A549 (cell line): ENCODE measurements around the gene ZNF750.

ENCODE experiments used
- EHF ChIP-seq: fragments of 250-450 bp; sonication (Bioruptor Pico); IDR thresholded peaks from 2 replicates; pipeline ENCODE4 v1.5.0; 2020; ENCODE audit warnings: mild to moderate bottlenecking
- FOXS1 ChIP-seq: fragments of 250-450 bp; sonication (Bioruptor Pico); IDR thresholded peaks from 2 replicates; pipeline ENCODE4 v1.5.0; 2020; ENCODE audit warnings: mild to moderate bottlenecking, moderate library complexity
- HDAC2 ChIP-seq: fragments of 200-600 bp; sonication (generic); IDR thresholded peaks from 2 replicates; pipeline ENCODE4 v1.6.1; 2016
- POLR2A ChIP-seq: IDR thresholded peaks from 2 replicates; pipeline ENCODE4 v1.6.1; 2012; ENCODE audit warnings: mild to moderate bottlenecking, low read length
- ZFP36 ChIP-seq: fragments of 450-650 bp; IDR thresholded peaks from 2 replicates; pipeline ENCODE4 v1.6.1; 2014; ENCODE audit warnings: borderline replicate concordance; ENCODE audit not compliant: partially characterized antibody
- TF ChIP-seq, protein P1 (sequence below): fragments of >200 bp; sonication (Bioruptor Twin); formaldehyde crosslinking; IDR thresholded peaks from 3 replicates; pipeline ENCODE4 v1.5.1; 2016
- TF ChIP-seq, protein P2 (sequence below): fragments of 200-600 bp; sonication (generic); IDR thresholded peaks from 2 replicates; pipeline ENCODE4 v1.6.1; 2016; ENCODE audit warnings: antibody characterized with exemption, mild to moderate bottlenecking, moderate library complexity
- TF ChIP-seq, protein P3 (sequence below): IDR thresholded peaks from 2 replicates; pipeline ENCODE4 v1.6.1; 2012
- TF ChIP-seq, protein P4 (sequence below): fragments of 150-350 bp; IDR thresholded peaks from 2 replicates; pipeline ENCODE4 v1.6.1; 2014; ENCODE audit warnings: low read depth, mild to moderate bottlenecking, low read length

DNA sequence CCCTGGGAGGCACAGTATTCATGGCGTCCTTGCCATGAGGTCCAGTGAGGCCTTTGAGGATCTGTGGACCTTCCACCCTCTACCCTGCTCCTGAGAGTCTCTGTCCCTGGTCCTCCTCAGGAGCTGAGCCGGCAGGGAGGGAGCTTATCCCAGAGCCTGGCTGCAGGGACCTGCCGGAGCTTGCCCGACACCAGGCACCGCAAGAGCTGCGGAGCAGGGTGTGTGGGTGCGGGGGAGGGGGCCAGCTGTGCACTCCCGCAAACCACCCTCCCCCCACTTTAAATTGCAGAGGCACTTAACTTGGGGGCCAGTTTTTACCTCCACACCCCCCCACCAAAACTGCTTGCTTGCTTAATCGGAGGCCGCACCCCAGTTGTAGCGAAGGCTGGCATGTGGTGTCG lies 609 bp upstream of the ZNF750 start:
- TF ChIP-seq ZFP36 = no peak
- TF ChIP-seq, protein P1, sequence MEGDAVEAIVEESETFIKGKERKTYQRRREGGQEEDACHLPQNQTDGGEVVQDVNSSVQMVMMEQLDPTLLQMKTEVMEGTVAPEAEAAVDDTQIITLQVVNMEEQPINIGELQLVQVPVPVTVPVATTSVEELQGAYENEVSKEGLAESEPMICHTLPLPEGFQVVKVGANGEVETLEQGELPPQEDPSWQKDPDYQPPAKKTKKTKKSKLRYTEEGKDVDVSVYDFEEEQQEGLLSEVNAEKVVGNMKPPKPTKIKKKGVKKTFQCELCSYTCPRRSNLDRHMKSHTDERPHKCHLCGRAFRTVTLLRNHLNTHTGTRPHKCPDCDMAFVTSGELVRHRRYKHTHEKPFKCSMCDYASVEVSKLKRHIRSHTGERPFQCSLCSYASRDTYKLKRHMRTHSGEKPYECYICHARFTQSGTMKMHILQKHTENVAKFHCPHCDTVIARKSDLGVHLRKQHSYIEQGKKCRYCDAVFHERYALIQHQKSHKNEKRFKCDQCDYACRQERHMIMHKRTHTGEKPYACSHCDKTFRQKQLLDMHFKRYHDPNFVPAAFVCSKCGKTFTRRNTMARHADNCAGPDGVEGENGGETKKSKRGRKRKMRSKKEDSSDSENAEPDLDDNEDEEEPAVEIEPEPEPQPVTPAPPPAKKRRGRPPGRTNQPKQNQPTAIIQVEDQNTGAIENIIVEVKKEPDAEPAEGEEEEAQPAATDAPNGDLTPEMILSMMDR = no peak
- TF ChIP-seq, protein P2, sequence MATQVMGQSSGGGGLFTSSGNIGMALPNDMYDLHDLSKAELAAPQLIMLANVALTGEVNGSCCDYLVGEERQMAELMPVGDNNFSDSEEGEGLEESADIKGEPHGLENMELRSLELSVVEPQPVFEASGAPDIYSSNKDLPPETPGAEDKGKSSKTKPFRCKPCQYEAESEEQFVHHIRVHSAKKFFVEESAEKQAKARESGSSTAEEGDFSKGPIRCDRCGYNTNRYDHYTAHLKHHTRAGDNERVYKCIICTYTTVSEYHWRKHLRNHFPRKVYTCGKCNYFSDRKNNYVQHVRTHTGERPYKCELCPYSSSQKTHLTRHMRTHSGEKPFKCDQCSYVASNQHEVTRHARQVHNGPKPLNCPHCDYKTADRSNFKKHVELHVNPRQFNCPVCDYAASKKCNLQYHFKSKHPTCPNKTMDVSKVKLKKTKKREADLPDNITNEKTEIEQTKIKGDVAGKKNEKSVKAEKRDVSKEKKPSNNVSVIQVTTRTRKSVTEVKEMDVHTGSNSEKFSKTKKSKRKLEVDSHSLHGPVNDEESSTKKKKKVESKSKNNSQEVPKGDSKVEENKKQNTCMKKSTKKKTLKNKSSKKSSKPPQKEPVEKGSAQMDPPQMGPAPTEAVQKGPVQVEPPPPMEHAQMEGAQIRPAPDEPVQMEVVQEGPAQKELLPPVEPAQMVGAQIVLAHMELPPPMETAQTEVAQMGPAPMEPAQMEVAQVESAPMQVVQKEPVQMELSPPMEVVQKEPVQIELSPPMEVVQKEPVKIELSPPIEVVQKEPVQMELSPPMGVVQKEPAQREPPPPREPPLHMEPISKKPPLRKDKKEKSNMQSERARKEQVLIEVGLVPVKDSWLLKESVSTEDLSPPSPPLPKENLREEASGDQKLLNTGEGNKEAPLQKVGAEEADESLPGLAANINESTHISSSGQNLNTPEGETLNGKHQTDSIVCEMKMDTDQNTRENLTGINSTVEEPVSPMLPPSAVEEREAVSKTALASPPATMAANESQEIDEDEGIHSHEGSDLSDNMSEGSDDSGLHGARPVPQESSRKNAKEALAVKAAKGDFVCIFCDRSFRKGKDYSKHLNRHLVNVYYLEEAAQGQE = no peak
- TF ChIP-seq EHF = no peak
- TF ChIP-seq, protein P3, sequence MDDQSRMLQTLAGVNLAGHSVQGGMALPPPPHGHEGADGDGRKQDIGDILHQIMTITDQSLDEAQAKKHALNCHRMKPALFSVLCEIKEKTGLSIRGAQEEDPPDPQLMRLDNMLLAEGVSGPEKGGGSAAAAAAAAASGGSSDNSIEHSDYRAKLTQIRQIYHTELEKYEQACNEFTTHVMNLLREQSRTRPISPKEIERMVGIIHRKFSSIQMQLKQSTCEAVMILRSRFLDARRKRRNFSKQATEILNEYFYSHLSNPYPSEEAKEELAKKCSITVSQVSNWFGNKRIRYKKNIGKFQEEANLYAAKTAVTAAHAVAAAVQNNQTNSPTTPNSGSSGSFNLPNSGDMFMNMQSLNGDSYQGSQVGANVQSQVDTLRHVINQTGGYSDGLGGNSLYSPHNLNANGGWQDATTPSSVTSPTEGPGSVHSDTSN = no peak
- TF ChIP-seq, protein P4, sequence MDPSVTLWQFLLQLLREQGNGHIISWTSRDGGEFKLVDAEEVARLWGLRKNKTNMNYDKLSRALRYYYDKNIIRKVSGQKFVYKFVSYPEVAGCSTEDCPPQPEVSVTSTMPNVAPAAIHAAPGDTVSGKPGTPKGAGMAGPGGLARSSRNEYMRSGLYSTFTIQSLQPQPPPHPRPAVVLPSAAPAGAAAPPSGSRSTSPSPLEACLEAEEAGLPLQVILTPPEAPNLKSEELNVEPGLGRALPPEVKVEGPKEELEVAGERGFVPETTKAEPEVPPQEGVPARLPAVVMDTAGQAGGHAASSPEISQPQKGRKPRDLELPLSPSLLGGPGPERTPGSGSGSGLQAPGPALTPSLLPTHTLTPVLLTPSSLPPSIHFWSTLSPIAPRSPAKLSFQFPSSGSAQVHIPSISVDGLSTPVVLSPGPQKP = no peak
- no peak for TF ChIP-seq HDAC2
- TF ChIP-seq POLR2A = no peak
- TF ChIP-seq FOXS1 (CRISPR knock-in tag) = no peak
